SW480 (cell line): ENCODE results near the gene CYP27A1.
"Not testable (repeated sequence)": the region's sequence is repeated elsewhere in the genome, so short reads cannot be mapped to it uniquely, and the experiment has no call there.

Experiments
- DNase-seq: peaks from one replicate; pipeline ENCODE4 v3.0.0-alpha.2; 2016; ENCODE audit warnings: low spot score

CYP27A1 gene

GRCh38 chr2:218832081-218832480 lies 50.1 kb downstream of the CYP27A1 start:
- DNase-seq, result no peak

- DNase-seq, result peak; percentile 50
Measured at GRCh38 chr2:218832520-218832919, 50.6 kb downstream of the CYP27A1 start.

DNA sequence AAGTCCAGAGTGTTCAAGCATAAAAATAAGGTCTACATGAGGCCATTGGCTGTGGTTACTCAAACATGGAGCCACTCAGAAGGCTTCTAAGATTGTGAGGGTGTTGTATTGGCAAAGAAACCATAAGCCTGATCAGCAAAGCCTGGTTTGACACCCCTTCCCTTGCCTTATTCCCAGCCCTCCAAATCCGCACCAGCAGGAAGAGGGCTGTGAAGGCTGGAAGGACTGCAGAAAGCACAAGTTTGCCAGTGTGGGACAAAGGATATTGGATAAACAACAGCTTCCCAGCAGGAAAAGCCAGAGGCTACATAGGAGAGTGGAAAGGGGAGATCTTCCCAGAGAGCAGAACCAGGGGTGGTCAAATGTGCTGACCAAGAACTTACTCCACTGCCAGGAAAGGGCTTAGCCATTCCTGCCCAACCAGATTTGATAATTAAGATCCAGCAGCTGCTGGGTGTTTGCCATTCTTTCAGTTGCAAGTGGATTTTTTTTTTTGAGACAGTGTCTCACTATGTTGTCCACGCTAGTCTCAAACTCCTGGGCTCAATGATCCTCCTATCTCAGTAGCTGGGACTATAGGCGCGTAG lies 51.2 kb downstream of the CYP27A1 start:
- no peak for DNase-seq

GRCh38 chr2:218834685-218835084 lies 52.7 kb downstream of the CYP27A1 start:
- no peak for DNase-seq

DNA sequence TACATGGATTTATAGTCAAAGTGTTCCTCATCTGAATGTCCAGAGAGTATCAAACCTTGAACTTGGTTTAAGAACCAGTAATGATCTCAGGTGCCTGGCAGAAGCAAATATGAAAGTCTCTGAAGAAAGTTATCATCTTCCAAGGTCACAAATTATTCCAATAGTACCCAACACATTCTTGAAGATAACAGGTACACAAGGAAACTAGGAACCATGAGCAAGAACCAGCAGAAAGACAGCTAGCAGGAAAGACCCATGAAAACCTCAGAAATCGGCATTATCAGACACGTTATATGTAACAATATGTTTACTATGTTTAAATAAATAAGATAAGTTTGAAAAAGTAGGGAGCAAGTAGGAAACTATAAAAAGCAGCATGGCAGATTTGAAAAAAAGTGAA lies 55.5 kb downstream of the CYP27A1 start:
- DNase-seq, result no peak

DNA sequence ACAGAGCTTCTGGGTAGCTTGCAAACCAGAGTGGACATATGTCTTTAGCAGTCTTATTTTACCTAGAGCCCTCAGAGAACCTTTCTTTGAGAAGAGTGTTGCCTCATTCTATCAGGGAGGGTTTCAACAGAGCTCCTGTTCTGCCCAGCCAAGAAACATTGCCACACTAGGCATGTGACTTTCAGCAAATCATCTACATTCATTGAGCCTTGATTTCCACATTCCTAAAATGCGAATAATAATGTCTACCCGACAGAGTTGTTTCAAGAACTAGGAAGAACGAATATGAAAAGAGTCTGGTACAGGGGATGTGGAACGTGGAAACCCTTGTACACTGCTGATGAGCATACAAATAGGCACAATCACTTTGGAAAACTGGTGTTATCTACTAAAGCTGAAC lies 57.5 kb downstream of the CYP27A1 start:
- DNase-seq, result no peak

DNA sequence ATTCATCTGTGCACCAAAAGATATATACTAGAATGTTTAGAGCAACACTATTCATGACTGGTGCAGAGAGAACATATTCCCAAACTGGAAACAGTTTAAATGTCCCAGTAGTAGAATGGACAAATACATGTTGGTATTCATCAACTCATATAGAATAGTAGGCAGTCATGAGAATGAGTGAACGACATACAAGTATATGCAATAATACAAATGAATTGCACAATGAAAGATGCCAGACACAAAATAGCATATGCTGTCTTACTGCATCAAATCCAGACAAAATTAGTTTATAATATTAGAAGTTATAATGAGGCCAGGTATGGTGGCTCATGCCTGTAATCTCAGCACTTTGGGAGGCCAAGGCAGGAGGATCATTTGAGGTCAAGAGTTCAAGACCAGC lies 57.9 kb downstream of the CYP27A1 start:
- no peak for DNase-seq

DNA sequence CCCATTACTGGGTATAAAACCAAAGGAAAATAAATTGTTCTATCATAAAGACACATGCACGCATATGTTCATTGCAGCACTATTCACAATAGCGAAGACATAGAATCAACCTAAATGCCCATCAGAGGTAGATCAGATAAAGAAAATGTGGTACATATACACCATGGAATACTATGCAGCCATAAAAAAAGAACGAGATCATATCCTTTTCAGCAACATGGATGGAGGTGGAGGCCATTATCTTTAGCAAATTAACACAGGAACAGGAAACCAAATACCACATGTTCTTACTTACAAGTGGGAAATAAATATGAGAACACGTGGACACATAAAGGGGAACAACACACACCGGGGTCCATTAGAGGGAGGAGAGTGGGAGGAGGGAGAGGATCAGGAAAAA lies 62.4 kb downstream of the CYP27A1 start:
- DNase-seq, result not testable (repeated sequence)

- DNase-seq, result not testable (repeated sequence)
Measured at GRCh38 chr2:218846963-218847362, 65.0 kb downstream of the CYP27A1 start.

DNA sequence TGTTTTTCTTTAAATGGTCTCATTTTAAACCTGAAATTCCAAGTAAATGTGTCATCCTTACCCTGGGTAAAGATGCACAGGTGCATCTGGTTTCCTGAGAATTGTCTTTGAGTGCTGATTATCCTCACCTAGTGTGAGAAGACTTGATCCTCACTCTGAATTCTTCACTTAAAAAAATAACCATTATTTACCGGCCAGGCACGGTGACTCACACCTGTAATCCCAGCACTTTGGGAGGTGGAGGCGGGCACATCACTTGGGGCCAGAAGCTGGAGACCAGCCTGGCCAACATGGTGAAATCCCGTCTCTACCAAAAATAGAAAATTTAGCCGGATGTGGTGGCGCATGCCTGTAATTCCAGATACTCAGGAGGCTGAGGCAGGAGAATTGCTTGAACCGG lies 67.8 kb downstream of the CYP27A1 start:
- peak; percentile 55 for DNase-seq

DNA sequence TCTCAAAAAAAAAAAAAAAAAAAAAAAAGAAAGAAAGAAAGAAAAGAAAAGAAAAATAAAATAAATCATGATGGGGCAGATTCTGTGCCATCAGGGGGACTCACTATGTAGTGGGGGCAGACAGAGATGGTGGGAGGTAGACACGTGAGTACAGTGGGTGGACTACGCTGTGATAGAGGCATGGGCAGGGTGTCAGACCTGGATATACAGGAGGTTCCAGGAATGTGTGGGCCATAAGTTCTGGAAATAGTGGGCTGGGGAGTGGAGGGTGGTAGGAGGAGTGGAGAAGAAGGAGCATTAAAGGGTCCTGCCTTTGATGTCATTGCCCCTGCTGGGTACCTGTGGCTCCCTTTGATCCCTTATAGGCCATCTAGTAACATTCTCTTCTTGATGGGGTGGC lies 68.8 kb downstream of the CYP27A1 start:
- no peak for DNase-seq

GRCh38 chr2:218851286-218851685 lies 69.3 kb downstream of the CYP27A1 start:
- DNase-seq, result no peak

GRCh38 chr2:218852911-218853667 lies 71.1 kb downstream of the CYP27A1 start:
- DNase-seq, result peak; percentile 68

DNA sequence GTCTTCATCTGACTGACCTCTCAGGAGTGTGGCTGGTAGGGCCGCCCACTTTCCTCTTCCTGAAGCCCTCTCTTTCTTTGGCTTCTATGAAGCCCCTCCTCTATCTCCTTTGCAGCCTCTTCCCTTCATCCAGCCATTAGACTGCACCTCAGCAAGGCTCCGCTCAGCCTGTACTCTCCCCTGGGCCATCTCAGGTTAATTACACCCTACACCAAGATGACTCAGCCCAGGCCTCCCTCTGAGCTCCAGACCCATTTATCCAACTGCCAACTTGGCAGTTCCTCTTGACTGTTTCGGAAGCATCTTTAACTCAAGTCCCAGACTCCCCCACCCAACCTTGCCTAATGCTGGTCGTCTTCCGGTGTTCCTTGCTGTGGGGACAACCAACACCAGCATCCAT lies 71.8 kb downstream of the CYP27A1 start:
- DNase-seq, result peak; percentile 62

DNA sequence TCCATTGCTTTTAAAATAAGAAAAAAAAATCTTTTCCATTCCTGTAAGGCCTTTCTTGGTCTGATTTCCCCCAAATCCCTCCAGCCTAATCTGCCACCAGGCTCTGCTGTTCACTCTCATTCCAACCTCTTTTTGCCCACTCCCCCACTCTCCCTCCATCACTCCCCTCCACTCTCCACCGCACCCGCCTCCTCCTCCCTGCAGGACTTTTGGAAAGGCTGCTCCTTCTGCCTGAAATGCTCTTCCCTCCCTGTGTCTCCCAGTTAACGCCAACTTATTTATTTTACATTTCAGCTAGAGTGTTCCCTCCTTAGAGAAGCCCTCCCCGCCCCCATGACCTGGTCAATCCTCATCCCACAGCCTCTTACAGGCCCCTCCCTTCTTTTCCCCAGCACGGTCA lies 72.9 kb downstream of the CYP27A1 start:
- DNase-seq, result no peak

- DNase-seq, result no peak
Measured at GRCh38 chr2:218855305-218856166, 73.6 kb downstream of the CYP27A1 start.

GRCh38 chr2:218856167-218856895 lies 74.4 kb downstream of the CYP27A1 start:
- DNase-seq, result peak; percentile 77

- DNase-seq, result no peak
Measured at GRCh38 chr2:218856896-218857243, 74.9 kb downstream of the CYP27A1 start.

GRCh38 chr2:218857371-218858137 lies 75.6 kb downstream of the CYP27A1 start:
- no peak for DNase-seq

GRCh38 chr2:218858138-218858445 lies 76.1 kb downstream of the CYP27A1 start:
- DNase-seq, result peak; percentile 37

GRCh38 chr2:218858671-218859555 lies 77.0 kb downstream of the CYP27A1 start:
- peak; percentile 74 for DNase-seq
